ENCODE data around the gene FREM1. TPM values are rescaled to one million over a fixed set of nuclear protein-coding genes. Genes with fewer than 3 reads are reported as not detected.

The FREM1 gene
- total RNA-seq, 1 donor from 2014 or later = 0.52 TPM

DNA sequence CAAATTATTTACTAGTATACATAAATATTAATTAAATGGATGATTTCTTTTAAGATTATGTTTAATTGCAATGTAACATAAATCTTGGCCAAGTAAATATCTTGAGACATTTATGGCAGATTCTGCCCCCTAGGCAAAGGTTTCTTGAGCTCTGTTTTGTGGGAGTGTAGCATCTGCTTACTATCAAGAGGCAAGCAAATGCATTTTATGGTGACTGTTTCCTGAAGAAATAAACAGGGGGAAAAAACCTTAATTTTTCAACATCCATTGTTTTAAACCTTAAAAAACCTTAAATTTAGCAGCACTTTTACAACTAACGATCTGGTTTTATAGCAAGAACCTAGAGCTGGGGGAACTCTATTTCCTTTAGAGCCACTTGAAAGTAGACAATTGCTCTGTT lies 25.7 kb upstream of the FREM1 start:
- H3K4me3 ChIP-seq (ENCODE audit: insufficient read depth, low read depth, low read length) = no peak overlapping the region
- H3K36me3 ChIP-seq (ENCODE audit: insufficient read depth, low read length) = no peaks in the 10 kb centered on the region
- no peaks in the 10 kb centered on the region for H3K36me3 Mint-ChIP-seq (ENCODE audit: low read depth, unreplicated experiment)
- no peaks in the 10 kb centered on the region for H4K20me1 ChIP-seq (ENCODE audit: insufficient read depth, low read length)
- no peak overlapping the region for H2AFZ ChIP-seq (ENCODE audit: low read depth, low read length)
- no peak overlapping the region for H3K27ac ChIP-seq (ENCODE audit: low read depth, low read length)
- H3K27me3 Mint-ChIP-seq (ENCODE audit: low read depth, unreplicated experiment) = no peaks in the 10 kb centered on the region
- H3K9me3 Mint-ChIP-seq (ENCODE audit: unreplicated experiment) = no peaks in the 10 kb centered on the region
- no peak overlapping the region for H3K9ac ChIP-seq (ENCODE audit: low read length)
- DNase-seq (ENCODE audit: low read depth) (no peak), FAIRE-seq (no peak)
- no peak overlapping the region for H3K4me3 Mint-ChIP-seq (ENCODE audit: unreplicated experiment)
- no peaks in the 10 kb centered on the region for H3K4me1 ChIP-seq (ENCODE audit: insufficient read depth, low read length)
- H3K4me1 Mint-ChIP-seq (ENCODE audit: low read depth, unreplicated experiment) = no peaks in the 10 kb centered on the region
- no peaks in the 10 kb centered on the region for H3K9me3 ChIP-seq (ENCODE audit: insufficient read depth, low read depth, low read length)
- no peaks in the 10 kb centered on the region for H3K79me2 ChIP-seq (ENCODE audit: insufficient read depth, low read length)
- no peaks in the 10 kb centered on the region for H3K27me3 ChIP-seq (ENCODE audit: insufficient read depth, low read length)
- TF ChIP-seq, protein P1, sequence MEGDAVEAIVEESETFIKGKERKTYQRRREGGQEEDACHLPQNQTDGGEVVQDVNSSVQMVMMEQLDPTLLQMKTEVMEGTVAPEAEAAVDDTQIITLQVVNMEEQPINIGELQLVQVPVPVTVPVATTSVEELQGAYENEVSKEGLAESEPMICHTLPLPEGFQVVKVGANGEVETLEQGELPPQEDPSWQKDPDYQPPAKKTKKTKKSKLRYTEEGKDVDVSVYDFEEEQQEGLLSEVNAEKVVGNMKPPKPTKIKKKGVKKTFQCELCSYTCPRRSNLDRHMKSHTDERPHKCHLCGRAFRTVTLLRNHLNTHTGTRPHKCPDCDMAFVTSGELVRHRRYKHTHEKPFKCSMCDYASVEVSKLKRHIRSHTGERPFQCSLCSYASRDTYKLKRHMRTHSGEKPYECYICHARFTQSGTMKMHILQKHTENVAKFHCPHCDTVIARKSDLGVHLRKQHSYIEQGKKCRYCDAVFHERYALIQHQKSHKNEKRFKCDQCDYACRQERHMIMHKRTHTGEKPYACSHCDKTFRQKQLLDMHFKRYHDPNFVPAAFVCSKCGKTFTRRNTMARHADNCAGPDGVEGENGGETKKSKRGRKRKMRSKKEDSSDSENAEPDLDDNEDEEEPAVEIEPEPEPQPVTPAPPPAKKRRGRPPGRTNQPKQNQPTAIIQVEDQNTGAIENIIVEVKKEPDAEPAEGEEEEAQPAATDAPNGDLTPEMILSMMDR (IDR thresholded peaks at IDR 0.05; ENCODE audit: insufficient read depth, low read depth, low read length) = no peak
- no peak for TF ChIP-seq EZH2 (IDR thresholded peaks at IDR 0.05; ENCODE audit: insufficient read depth, low read length)
- H3K4me2 ChIP-seq (ENCODE audit: low read length) = no peak overlapping the region
- H3K27ac Mint-ChIP-seq (ENCODE audit: unreplicated experiment) = no peak overlapping the region

DNA sequence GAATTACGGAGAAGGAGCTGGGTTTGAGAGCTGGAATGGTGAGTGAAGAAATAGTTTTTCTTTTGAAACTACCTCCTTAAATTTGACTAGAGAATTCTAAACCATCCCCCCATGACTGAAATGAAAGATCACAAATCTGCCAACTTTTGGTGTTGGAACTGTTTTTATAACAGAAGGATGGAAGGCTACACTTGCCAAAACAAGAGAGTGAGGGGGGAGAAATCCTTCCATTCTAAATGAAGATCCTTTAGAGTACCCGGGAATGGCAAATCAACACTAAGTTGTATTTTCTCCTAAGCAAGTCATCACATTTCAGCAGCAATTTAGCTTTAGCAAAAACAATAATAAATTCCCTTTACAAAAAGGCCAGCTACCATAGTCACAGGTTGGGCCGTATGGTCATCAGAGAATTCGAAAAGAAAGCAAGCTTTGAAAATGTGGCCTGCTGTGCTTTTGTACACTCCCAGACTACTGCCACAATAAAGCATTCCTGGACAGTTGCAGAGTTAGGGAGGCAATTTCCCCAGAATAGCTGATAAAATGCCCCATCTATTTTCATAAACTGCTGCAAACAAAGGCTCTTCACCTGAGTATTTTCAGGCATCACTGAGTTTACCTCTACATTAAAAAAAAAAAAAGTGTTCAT lies 25.0 kb upstream of the FREM1 start:
- Mint-ChIP-seq H3K4me3 (ENCODE audit: unreplicated experiment) (no peak overlapping the region), H3K27me3 (ENCODE audit: low read depth, unreplicated experiment) (no peaks in the 10 kb centered on the region), H3K4me1 (ENCODE audit: low read depth, unreplicated experiment) (no peaks in the 10 kb centered on the region), H3K27ac (ENCODE audit: unreplicated experiment) (no peak overlapping the region), H3K9me3 (ENCODE audit: unreplicated experiment) (no peaks in the 10 kb centered on the region), H3K36me3 (ENCODE audit: low read depth, unreplicated experiment) (no peaks in the 10 kb centered on the region)
- Histone ChIP-seq H2AFZ (ENCODE audit: low read depth, low read length) (no peak overlapping the region), H3K4me3 (ENCODE audit: insufficient read depth, low read depth, low read length) (no peak overlapping the region), H3K79me2 (ENCODE audit: insufficient read depth, low read length) (no peaks in the 10 kb centered on the region), H3K4me1 (ENCODE audit: insufficient read depth, low read length) (no peaks in the 10 kb centered on the region), H3K9ac (ENCODE audit: low read length) (no peak overlapping the region), H3K27ac (ENCODE audit: low read depth, low read length) (no peak overlapping the region), H3K4me2 (ENCODE audit: low read length) (no peak overlapping the region), H3K36me3 (ENCODE audit: insufficient read depth, low read length) (no peaks in the 10 kb centered on the region), H3K9me3 (ENCODE audit: insufficient read depth, low read depth, low read length) (no peaks in the 10 kb centered on the region), H3K27me3 (ENCODE audit: insufficient read depth, low read length) (no peaks in the 10 kb centered on the region), H4K20me1 (ENCODE audit: insufficient read depth, low read length) (no peaks in the 10 kb centered on the region)
- FAIRE-seq = no peak
- no peak for DNase-seq (ENCODE audit: low read depth)
- TF ChIP-seq, protein P1 (IDR thresholded peaks at IDR 0.05; ENCODE audit: insufficient read depth, low read depth, low read length) = no peak
- TF ChIP-seq EZH2 (IDR thresholded peaks at IDR 0.05; ENCODE audit: insufficient read depth, low read length) = no peak

DNA sequence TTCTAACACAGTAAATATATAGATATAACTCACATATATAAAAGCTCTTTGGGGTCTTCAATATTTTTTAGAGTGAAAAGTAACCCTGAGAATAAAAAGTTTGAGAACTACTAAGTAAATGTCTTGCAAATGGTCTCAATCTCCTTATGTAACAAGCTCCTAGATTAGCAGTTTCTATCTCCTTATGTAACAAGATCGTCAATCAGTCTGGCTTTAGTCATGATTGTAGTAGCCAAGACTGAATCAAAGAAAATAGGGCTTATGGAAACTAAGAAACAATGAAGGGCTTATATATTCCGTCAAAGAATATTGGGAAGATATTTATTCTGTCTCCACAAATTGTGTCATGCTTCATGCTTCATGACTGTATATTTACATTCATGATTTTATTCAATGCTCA lies 22.4 kb upstream of the FREM1 start:
- Mint-ChIP-seq H3K27me3 (ENCODE audit: low read depth, unreplicated experiment) (no peaks in the 10 kb centered on the region), H3K4me1 (ENCODE audit: low read depth, unreplicated experiment) (no peaks in the 10 kb centered on the region)
- TF ChIP-seq, protein P1 (IDR thresholded peaks at IDR 0.05; ENCODE audit: insufficient read depth, low read depth, low read length) = no peak
- no peak for TF ChIP-seq EZH2 (IDR thresholded peaks at IDR 0.05; ENCODE audit: insufficient read depth, low read length)

More for the DNA sequence above, 22.4 kb upstream of the FREM1 start:
- no peak for FAIRE-seq
- H3K9me3 ChIP-seq (ENCODE audit: insufficient read depth, low read depth, low read length) = no peaks in the 10 kb centered on the region
- no peak overlapping the region for H3K4me3 Mint-ChIP-seq (ENCODE audit: unreplicated experiment)
- H3K9ac ChIP-seq (ENCODE audit: low read length) = no peak overlapping the region
- H3K27ac Mint-ChIP-seq (ENCODE audit: unreplicated experiment) = no peak overlapping the region
- no peaks in the 10 kb centered on the region for H4K20me1 ChIP-seq (ENCODE audit: insufficient read depth, low read length)
- no peaks in the 10 kb centered on the region for H3K4me1 ChIP-seq (ENCODE audit: insufficient read depth, low read length)
- no peak overlapping the region for H3K4me3 ChIP-seq (ENCODE audit: insufficient read depth, low read depth, low read length)
- no peak overlapping the region for H2AFZ ChIP-seq (ENCODE audit: low read depth, low read length)
- H3K27ac ChIP-seq (ENCODE audit: low read depth, low read length) = no peak overlapping the region
- H3K36me3 ChIP-seq (ENCODE audit: insufficient read depth, low read length) = no peaks in the 10 kb centered on the region
- H3K9me3 Mint-ChIP-seq (ENCODE audit: unreplicated experiment) = no peaks in the 10 kb centered on the region
- no peaks in the 10 kb centered on the region for H3K27me3 ChIP-seq (ENCODE audit: insufficient read depth, low read length)
- H3K36me3 Mint-ChIP-seq (ENCODE audit: low read depth, unreplicated experiment) = no peaks in the 10 kb centered on the region
- no peak for DNase-seq (ENCODE audit: low read depth)
- H3K4me2 ChIP-seq (ENCODE audit: low read length) = no peak overlapping the region
- no peaks in the 10 kb centered on the region for H3K79me2 ChIP-seq (ENCODE audit: insufficient read depth, low read length)
